ENCODE results near the gene OBI1.

OBI1 gene

DNA sequence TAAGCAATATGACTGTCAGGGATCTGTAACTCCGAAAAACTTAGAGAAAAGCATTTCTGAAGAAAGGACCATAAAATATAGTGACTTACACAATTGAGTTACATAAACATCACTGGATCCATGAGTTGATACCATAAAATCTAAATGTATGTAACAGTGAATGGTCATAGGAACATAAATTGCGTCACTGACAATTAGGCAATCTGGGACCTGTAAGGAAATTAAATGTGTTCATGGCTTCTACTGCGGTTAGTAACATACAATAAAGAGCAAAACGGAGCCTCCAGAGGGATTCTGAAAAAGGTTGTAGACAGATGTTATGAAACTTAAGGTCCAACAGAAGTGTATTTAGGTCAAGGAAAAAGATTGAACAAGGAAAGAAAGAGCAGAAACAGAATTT lies 82.7 kb downstream of the OBI1 start:
- no peak for DNase-seq (ENCODE audit: low read depth in 3 of 3)

DNA sequence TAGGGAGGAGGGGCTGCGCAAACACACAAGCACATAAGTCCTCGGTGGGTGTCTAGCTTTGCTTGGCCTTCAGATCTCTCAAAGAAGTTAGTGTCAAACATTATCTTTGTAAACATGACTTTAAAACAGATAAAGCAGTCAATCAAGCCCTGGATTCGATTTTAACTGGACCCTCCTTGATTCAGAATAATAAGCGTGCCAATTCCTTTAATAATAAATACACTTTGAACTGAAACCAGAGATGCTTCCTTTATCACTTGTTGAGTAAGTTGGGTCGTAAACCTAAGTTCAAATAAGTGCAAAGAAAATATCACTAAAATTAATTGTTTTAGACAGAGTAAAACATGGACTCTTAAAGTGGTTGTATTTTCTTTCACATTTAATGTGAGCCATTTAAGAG lies 86.5 kb downstream of the OBI1 start:
- DNase-seq (ENCODE audit: low read depth in 3 of 3): no peak

DNA sequence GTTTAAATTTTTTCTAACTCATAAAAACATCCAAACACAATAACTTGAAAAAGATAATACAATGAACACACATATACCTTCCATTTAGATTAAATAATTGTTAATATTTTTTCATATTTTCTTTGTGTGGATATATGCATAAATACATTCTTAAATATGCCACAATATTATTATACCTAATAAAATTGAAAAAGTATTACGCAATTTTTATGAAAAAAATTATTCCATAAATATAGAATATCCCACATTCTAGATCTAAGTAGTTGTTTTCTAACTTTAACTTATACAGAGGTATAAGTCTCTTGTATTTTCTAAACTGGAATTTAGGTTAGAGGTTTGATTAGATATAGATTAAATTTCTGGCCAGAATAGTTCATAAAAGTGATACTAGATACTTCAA lies 89.9 kb downstream of the OBI1 start:
- no peak for DNase-seq (ENCODE audit: low read depth in 3 of 3)

DNA sequence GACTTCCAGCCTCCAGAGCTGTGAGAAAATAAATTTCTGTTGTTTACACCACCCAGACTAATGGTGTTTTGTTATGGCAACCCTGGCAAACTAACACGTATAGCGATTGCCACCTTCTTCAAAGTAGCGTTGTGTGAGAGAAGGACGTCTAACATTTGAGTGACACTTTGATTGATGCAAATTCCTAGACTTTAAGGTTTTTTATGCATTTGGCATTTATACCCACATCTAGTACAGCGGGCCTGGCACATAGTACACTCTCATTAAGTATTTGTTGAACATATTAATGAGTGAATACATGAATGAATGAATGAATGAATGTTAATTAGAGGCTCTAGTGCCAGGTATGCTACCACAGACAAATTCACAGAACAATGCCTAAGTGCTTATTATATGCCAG lies 92.3 kb downstream of the OBI1 start:
- no peak for DNase-seq (ENCODE audit: low read depth in 3 of 3)

All from stimulated activated CD4-positive, alpha-beta T cell treated with anti-CD3 and anti-CD28 coated beads, TNF-alpha, amount 100 ng/mL, for 48 hours (primary cell).